Astrocyte of the spinal cord (primary cell): ENCODE measurements around the gene SSBP3.

Experiments used
- DNase-seq: peaks from one replicate; pipeline ENCODE4 v3.0.0; 2011; ENCODE audit warnings: low read depth, low spot score
- H3K4me3 ChIP-seq: 2 replicates; pipeline ENCODE4 v1.5.1; 2011; ENCODE audit warnings: low read depth, mild to moderate bottlenecking, low read length, moderate library complexity
- CTCF ChIP-seq: IDR thresholded peaks from 2 replicates; pipeline ENCODE4 v1.5.1; 2012; ENCODE audit warnings: low read depth, mild to moderate bottlenecking, low read length, inconsistent platforms
- in situ Hi-C: cut with HindIII; loops from 2 replicates; pipeline ENCODE4 v1.10.0; 2017; ENCODE audit warnings: low sequenced_read_pairs

The SSBP3 gene

GRCh38 chr1:54299037-54299436, 107.2 kb downstream of the SSBP3 start:
- in situ Hi-C loops: no loop called here
- no peak for TF ChIP-seq CTCF
- no peak for DNase-seq
- no peak overlapping the region for H3K4me3 ChIP-seq

GRCh38 chr1:54298284-54299033, 107.7 kb downstream of the SSBP3 start:
- no peak overlapping the region for H3K4me3 ChIP-seq
- TF ChIP-seq CTCF: no peak
- in situ Hi-C loops: no loop called here

GRCh38 chr1:54297596-54298283, 108.5 kb downstream of the SSBP3 start:
- TF ChIP-seq CTCF: no peak
- in situ Hi-C loops: no loop called here
- no peak for DNase-seq

More at GRCh38 chr1:54298284-54299033, 107.7 kb downstream of the SSBP3 start:
- DNase-seq: peak; percentile 54

GRCh38 chr1:54296666-54297065, 109.5 kb downstream of the SSBP3 start:
- in situ Hi-C loops: no loop called here
- TF ChIP-seq CTCF: no peak
- DNase-seq: no peak

More at GRCh38 chr1:54297596-54298283, 108.5 kb downstream of the SSBP3 start:
- H3K4me3 ChIP-seq: no peak overlapping the region

DNA sequence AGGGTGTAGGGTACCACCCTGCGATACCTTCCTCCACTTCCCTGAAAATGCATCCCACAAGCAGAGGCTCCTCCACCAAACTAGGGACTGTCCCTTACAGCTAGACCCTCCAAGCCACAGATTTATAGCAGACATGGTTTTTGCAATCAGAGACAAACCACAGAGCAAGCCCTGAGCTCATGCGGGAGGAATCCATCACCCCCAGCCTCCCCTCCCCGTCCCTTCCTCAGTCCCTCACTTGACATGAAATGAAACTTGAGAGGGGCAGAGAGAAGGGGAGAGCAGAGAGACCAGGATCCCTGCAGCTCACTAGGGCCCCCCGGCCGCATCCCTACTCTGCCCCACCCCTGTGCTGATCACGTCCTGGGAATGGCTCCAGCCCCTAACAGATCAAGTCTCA, 111.3 kb downstream of the SSBP3 start:
- H3K4me3 ChIP-seq: no peak overlapping the region
- in situ Hi-C loops: no loop called here
- TF ChIP-seq CTCF: no peak
- no peak for DNase-seq

More at GRCh38 chr1:54296666-54297065, 109.5 kb downstream of the SSBP3 start:
- H3K4me3 ChIP-seq: no peak overlapping the region

DNA sequence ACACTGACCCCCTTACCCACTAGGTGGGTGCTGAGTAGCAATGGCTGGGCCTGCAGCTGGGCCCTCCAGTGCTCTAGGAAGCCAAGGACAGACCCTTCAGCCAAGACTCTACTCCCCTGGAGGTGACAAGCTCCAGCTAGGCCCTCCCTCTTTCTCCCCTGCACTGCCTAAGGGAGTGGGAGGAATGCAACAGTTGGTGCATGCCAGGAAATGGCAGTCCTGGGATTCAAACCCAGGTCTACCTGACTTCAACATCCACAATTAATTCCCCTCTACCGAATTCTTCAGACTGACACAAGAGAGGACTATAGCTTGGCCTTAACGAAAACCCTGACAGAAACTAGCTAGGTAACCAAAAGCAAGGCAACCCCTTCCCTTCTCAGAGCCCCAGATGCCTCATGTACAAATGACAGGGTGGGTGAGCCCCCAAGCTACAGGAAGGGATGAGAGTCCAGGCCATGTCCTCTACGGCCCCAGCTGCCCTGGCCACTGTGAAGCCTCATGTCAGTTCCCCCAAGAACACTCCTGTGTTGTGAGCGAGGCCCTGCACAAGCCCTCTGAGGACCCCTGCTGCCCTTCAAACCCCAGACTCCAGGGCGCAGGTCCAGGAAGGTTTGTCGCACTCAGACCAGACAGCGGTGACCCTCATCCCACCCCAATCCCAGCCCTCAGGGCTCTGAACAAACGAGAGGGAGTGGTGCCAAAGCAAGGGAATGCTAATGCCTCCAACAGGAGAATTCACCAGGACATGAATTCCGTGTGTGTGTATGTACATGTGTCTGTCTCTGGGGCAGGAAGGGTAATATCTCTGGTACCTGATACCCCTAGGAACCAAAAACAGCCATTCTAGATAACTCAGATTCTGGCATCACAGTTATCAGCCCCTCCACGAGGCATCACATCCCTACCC, 113.9 kb downstream of the SSBP3 start:
- no peak for DNase-seq
- no peak overlapping the region for H3K4me3 ChIP-seq
- TF ChIP-seq CTCF: no peak

More for the DNA sequence above, 113.9 kb downstream of the SSBP3 start:
- in situ Hi-C loops: no loop called here
